Stimulated activated CD8-positive, alpha-beta memory T cell treated with anti-CD3 and anti-CD28 coated beads, Interleukin-12 subunit alpha, Interleukin-12 subunit beta, amount 100 ng/mL, for 4 hours (primary cell): ENCODE measurements around the gene VSIG1.

Source experiments
- DNase-seq: peaks from one replicate; pipeline ENCODE4 v3.0.0-alpha.2; 2020; ENCODE audit warnings: low read depth

The VSIG1 gene

GRCh38 chrX:108044554-108045256 lies at the start of gene VSIG1:
Gene VSIG1, plus strand, starts transcription at chrX:108045065. Its CDS starts 66 bp downstream, at chrX:108045131.
- no peak for DNase-seq

- no peak for DNase-seq
Observed at GRCh38 chrX:107996124-107996523, 48.7 kb upstream of the VSIG1 start.

- no peak for DNase-seq
Observed at GRCh38 chrX:108000751-108001150, 44.1 kb upstream of the VSIG1 start.

- DNase-seq = no peak
Observed at GRCh38 chrX:108001218-108001814, 43.5 kb upstream of the VSIG1 start.

GRCh38 chrX:108018656-108019381 lies 26.0 kb upstream of the VSIG1 start:
- DNase-seq = no peak

- no peak for DNase-seq
Observed at GRCh38 chrX:108019382-108019875, 25.4 kb upstream of the VSIG1 start.

- DNase-seq = no peak
Observed at GRCh38 chrX:108020631-108021030, 24.2 kb upstream of the VSIG1 start.

GRCh38 chrX:108022491-108023089 lies 22.3 kb upstream of the VSIG1 start:
- DNase-seq = no peak

- no peak for DNase-seq
Observed at GRCh38 chrX:108025376-108025775, 19.5 kb upstream of the VSIG1 start.

GRCh38 chrX:108025954-108026600 lies 18.8 kb upstream of the VSIG1 start:
- no peak for DNase-seq

GRCh38 chrX:108028854-108029253 lies 16.0 kb upstream of the VSIG1 start:
- no peak for DNase-seq

GRCh38 chrX:108029928-108030711 lies 14.7 kb upstream of the VSIG1 start:
- DNase-seq = no peak

- DNase-seq = no peak
Observed at GRCh38 chrX:108032944-108033343, 11.9 kb upstream of the VSIG1 start.

GRCh38 chrX:108033890-108034289 lies 11.0 kb upstream of the VSIG1 start:
- DNase-seq = no peak

GRCh38 chrX:108034725-108035124 lies 10.1 kb upstream of the VSIG1 start:
- DNase-seq = no peak

- DNase-seq = no peak
Observed at GRCh38 chrX:108036298-108036973, 8.4 kb upstream of the VSIG1 start.

- no peak for DNase-seq
Observed at GRCh38 chrX:108049649-108050048, 4.8 kb downstream of the VSIG1 start.

- DNase-seq = no peak
Observed at GRCh38 chrX:108053218-108053617, 8.4 kb downstream of the VSIG1 start.

- no peak for DNase-seq
Observed at GRCh38 chrX:108055546-108055945, 10.7 kb downstream of the VSIG1 start.

- no peak for DNase-seq
Observed at GRCh38 chrX:108059801-108060200, 14.9 kb downstream of the VSIG1 start.

GRCh38 chrX:108064001-108064400 lies 19.1 kb downstream of the VSIG1 start:
- no peak for DNase-seq
